ENCODE measurements around the gene GALNT8. TPM values are rescaled to one million over a fixed set of nuclear protein-coding genes. Genes with fewer than 3 reads are reported as not detected.

GALNT8 gene
- total and polyA plus RNA-seq, 10 of the 15 experiments (the other 5 are each of a cell fraction or from before 2014, with no cell fraction given): 0.14 to 0.81 (median 0.31) TPM; not detected in 1

DNA sequence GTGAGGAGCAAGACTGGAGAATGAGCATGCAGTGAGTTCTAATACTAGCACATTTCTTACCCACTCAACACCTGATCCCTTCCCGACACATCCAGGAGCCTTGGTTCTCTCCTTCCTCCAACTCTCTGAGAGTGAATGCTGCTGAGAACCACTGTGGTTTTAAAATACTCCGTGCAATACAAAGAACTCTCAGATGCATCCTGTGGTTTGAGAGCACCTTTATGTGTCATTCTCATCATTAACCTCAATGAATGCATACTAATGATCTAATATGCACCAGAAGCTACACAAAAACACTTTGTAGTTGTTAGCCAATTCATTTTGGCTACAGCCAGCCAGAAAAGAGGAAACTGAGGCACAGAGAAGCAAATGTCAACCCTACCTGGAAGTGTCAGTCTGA lies 87.6 kb downstream of the GALNT8 start (continued):
- no peak for TF ChIP-seq SRF (IDR thresholded peaks at IDR 0.05; ENCODE audit: low read depth in 2 of 2, low read length in 2 of 2)
- no peak for TF ChIP-seq BMI1 (IDR thresholded peaks at IDR 0.05; ENCODE audit: borderline replicate concordance)
- TF ChIP-seq PAX5 (IDR thresholded peaks at IDR 0.05; ENCODE audit: borderline replicate concordance, low read depth, low read length): 0 out of 2 replicates have a peak, but pooled peaks have one; percentile 8
- TF ChIP-seq FOXM1 (IDR thresholded peaks at IDR 0.05; ENCODE audit: low read depth, low read length): no peak
- peak; percentile 27; the same call in 1 of the 2 replicates for TF ChIP-seq MTA2 (IDR thresholded peaks at IDR 0.05; ENCODE audit: low read depth)
- TF ChIP-seq IKZF2 (IDR thresholded peaks at IDR 0.05): peak in 1 of 2 experiments; percentile 19; a peak in 2 of 4 replicates
- peak; percentile 93 for TF ChIP-seq RUNX3 (IDR thresholded peaks at IDR 0.05; ENCODE audit: low read length)
- no peak for TF ChIP-seq SIN3A (IDR thresholded peaks at IDR 0.05; ENCODE audit: low read depth, low read length)
- TF ChIP-seq JUNB (IDR thresholded peaks at IDR 0.05): peak; percentile 13; the same call in 1 of the 2 replicates
- TF ChIP-seq CBFB (IDR thresholded peaks at IDR 0.05; ENCODE audit: low read depth): 0 out of 2 replicates have a peak, but pooled peaks have one; percentile 23
- peak; percentile 46; the same call in 1 of the 3 replicates for TF ChIP-seq POU2F2 (IDR thresholded peaks at IDR 0.05; ENCODE audit: borderline replicate concordance, low read depth, low read length)
- TF ChIP-seq TBL1XR1 (IDR thresholded peaks at IDR 0.05; ENCODE audit: low read depth, low read length): no peak
- TF ChIP-seq ZNF24 (IDR thresholded peaks at IDR 0.05): no peak
- 0 out of 4 replicates have a peak, but pooled peaks of 1 of the 2 experiments have one; percentile 11 for TF ChIP-seq BHLHE40 (IDR thresholded peaks at IDR 0.05; ENCODE audit: borderline replicate concordance in 1 of 2, low read depth in 2 of 2, low read length in 1 of 2)
- no peak for TF ChIP-seq CBX5 (IDR thresholded peaks at IDR 0.05; ENCODE audit: low read depth)

DNA sequence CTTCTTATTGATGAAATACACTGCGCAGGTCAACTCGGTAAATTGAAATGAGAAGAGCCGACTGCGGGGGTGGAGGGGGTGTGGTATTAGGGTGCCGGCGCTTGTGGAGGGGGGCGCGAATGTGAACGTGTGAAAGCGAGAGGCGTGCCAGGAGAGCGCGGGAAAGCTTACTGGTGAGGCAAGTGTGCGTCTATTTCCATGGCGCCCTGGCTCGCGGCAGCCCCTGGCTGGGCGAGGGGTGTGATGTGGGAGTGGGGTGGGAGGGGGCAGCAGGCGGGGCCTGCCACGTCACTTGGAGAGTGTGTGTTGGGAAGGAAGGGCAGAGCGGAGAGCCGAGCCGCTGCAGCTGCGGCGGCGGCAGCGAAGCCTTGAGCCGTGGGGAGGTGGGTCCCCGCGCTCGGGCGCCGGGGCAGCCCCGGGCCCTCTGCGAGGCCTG lies 88.8 kb downstream of the GALNT8 start:
- ChIA-PET RAD21 (ENCODE audit: unreplicated experiment) (interaction anchor here (0.6 kb wide), 1 partner anchor 41 kb away, joined by 3 read pairs; no protein-coding TSS in a partner anchor), POLR2A (interaction anchor here (1.1 kb wide), 1 partner anchor 11 kb away, joined by 3 read pairs; no protein-coding TSS in a partner anchor), CTCF (no interaction called here), SMC1A (ENCODE audit: uncharacterized antibody, unreplicated experiment) (no interaction called here)
- ATAC-seq: peak; percentile 28; the same call in 2 of the 3 replicates
- Histone ChIP-seq H3K27ac (ENCODE audit: control insufficient read depth, insufficient read depth) (no peak overlapping the region), H3K4me3 (peak overlapping the region; percentile 53; the same call in 1 of the 2 replicates), H3K79me2 (ENCODE audit: control insufficient read depth, insufficient read depth, low read length) (no peaks in the 10 kb centered on the region), H3K36me3 (ENCODE audit: control insufficient read depth in 2 of 2, insufficient read depth in 2 of 2, low read length in 1 of 2) (no peaks in the 10 kb centered on the region; a peak in 1 of 4 replicates), H4K20me1 (ENCODE audit: control insufficient read depth, insufficient read depth) (no peaks in the 10 kb centered on the region; the same call in 1 of the 2 replicates), H3K4me2 (ENCODE audit: control insufficient read depth, insufficient read depth) (peak overlapping the region; percentile 68; the same call in 1 of the 2 replicates), H3K9ac (ENCODE audit: control insufficient read depth, insufficient read depth, low read length) (no peak overlapping the region), H3K9me3 (replicated peaks; ENCODE audit: control insufficient read depth, insufficient read depth, low read length) (no peaks in the 10 kb centered on the region), H3K4me1 (ENCODE audit: control insufficient read depth, insufficient read depth, low read length) (peaks cover 11% of the 10 kb centered on the region), H2AFZ (ENCODE audit: control insufficient read depth, low read depth, low read length) (no peak overlapping the region), H3K27me3 (replicated peaks in 1 of 2; ENCODE audit: control insufficient read depth in 2 of 2, insufficient read depth in 2 of 2, low read length in 1 of 2) (no peaks in the 10 kb centered on the region)
- TF ChIP-seq EGR1 (IDR thresholded peaks at IDR 0.05; ENCODE audit: borderline replicate concordance in 1 of 2, low read depth in 2 of 2, low read length in 2 of 2): peak in 1 of 2 experiments; percentile 66; a peak in 2 of 3 replicates
- peak in 1 of 2 experiments; percentile 30; a peak in 1 of 4 replicates for TF ChIP-seq BHLHE40 (IDR thresholded peaks at IDR 0.05; ENCODE audit: borderline replicate concordance in 1 of 2, low read depth in 2 of 2, low read length in 1 of 2)
- TF ChIP-seq REST (IDR thresholded peaks at IDR 0.05; ENCODE audit: low read depth, low read length): no peak
- intact Hi-C loops (cut with micrococcal nuclease; ENCODE audit: unreplicated experiment): no loop called here
- in situ Hi-C loops (cut with MboI): no loop called here
- 45% methylated on average over 19 of the region's 35 CpGs for WGBS (ENCODE audit: insufficient coverage, insufficient replicate concordance, low lambda C conversion rate, missing lambda C conversion rate)
- BruUV-seq (replicated peaks): no TSS peak
- FAIRE-seq: no peak
- no peak for DNase-seq (ENCODE audit: low read depth, low spot score)
